ENCODE measurements around the gene MRE11. TPM values are rescaled to one million over a fixed set of nuclear protein-coding genes. Genes with fewer than 3 reads are reported as not detected.

MRE11 gene
- total RNA-seq, 2 donors from 2014 or later = 14.0 to 17.6 TPM

GRCh38 chr11:94504689-94505293 is 11.1 kb upstream of the MRE11 start:
- no peak overlapping the region for H3K27ac ChIP-seq
- peak; percentile 60 for TF ChIP-seq CTCF (IDR thresholded peaks at IDR 0.05)
- H3K9ac ChIP-seq (ENCODE audit: low read depth in 2 of 2, low read length in 2 of 2) = no peak overlapping the region
- H3K36me3 ChIP-seq = no peaks in the 10 kb centered on the region
- H3K4me1 ChIP-seq = no peaks in the 10 kb centered on the region
- intact Hi-C loops (cut with DNase I) = loop anchor here (10.0 kb wide), 1 partner anchor 580 kb away; no protein-coding TSS in a partner anchor
- H3K27me3 ChIP-seq = no peaks in the 10 kb centered on the region
- H3K4me3 ChIP-seq = no peak overlapping the region
- DNase-seq = no peak
- no peaks in the 10 kb centered on the region for H3K9me3 ChIP-seq

GRCh38 chr11:94501522-94501921 is 7.9 kb upstream of the MRE11 start:
- no peak for DNase-seq
- Histone ChIP-seq H3K4me3 (no peak overlapping the region), H3K36me3 (no peaks in the 10 kb centered on the region), H3K9me3 (no peaks in the 10 kb centered on the region), H3K4me1 (no peaks in the 10 kb centered on the region), H3K27ac (no peak overlapping the region), H3K27me3 (no peaks in the 10 kb centered on the region), H3K9ac (ENCODE audit: low read depth in 2 of 2, low read length in 2 of 2) (no peak overlapping the region)
- intact Hi-C loops (cut with DNase I) = loop anchor here (10.0 kb wide), 1 partner anchor 577 kb away; no protein-coding TSS in a partner anchor
- no peak for TF ChIP-seq CTCF (IDR thresholded peaks at IDR 0.05)

GRCh38 chr11:94500181-94500580 is 6.5 kb upstream of the MRE11 start:
- no peak for TF ChIP-seq CTCF (IDR thresholded peaks at IDR 0.05)

GRCh38 chr11:94494126-94494680 is 559 bp upstream of the MRE11 start:
- Histone ChIP-seq H3K9me3 (no peaks in the 10 kb centered on the region), H3K9ac (ENCODE audit: low read depth in 2 of 2, low read length in 2 of 2) (peak overlapping the region; percentile 76 to 93), H3K27ac (peak overlapping the region; percentile 70), H3K36me3 (no peaks in the 10 kb centered on the region), H3K4me1 (peaks cover 7% of the 10 kb centered on the region), H3K4me3 (peak overlapping the region; percentile 89), H3K27me3 (no peaks in the 10 kb centered on the region)
- intact Hi-C loops (cut with DNase I) = loop anchor here (10.0 kb wide), 1 partner anchor 319 kb away; no protein-coding TSS in a partner anchor
- no peak for TF ChIP-seq CTCF (IDR thresholded peaks at IDR 0.05)
- no peak for DNase-seq

More at GRCh38 chr11:94500181-94500580, 6.5 kb upstream of the MRE11 start:
- H3K4me1 ChIP-seq = no peaks in the 10 kb centered on the region
- no peaks in the 10 kb centered on the region for H3K27me3 ChIP-seq
- no peak overlapping the region for H3K4me3 ChIP-seq
- DNase-seq = no peak
- H3K36me3 ChIP-seq = no peaks in the 10 kb centered on the region
- no peaks in the 10 kb centered on the region for H3K9me3 ChIP-seq
- no peak overlapping the region for H3K9ac ChIP-seq (ENCODE audit: low read depth in 2 of 2, low read length in 2 of 2)
- H3K27ac ChIP-seq = no peak overlapping the region
- intact Hi-C loops (cut with DNase I) = loop anchor here (10.0 kb wide), 1 partner anchor 575 kb away; no protein-coding TSS in a partner anchor

- no peaks in the 10 kb centered on the region for H3K36me3 ChIP-seq
- H3K4me3 ChIP-seq = no peak overlapping the region
- DNase-seq = no peak
- intact Hi-C loops (cut with DNase I) = no loop called here
- no peaks in the 10 kb centered on the region for H3K27me3 ChIP-seq
- no peak for TF ChIP-seq CTCF (IDR thresholded peaks at IDR 0.05)
- no peak overlapping the region for H3K9ac ChIP-seq (ENCODE audit: low read depth in 2 of 2, low read length in 2 of 2)
- no peak overlapping the region for H3K27ac ChIP-seq
- H3K4me1 ChIP-seq = no peaks in the 10 kb centered on the region
- H3K9me3 ChIP-seq = no peaks in the 10 kb centered on the region
These were observed 7.6 kb downstream of the MRE11 start for GRCh38 chr11:94486068-94486467.

Measured in colonic mucosa (tissue), 4 donors.